Measurements from ENCODE around the gene WWC1. TPM values are rescaled to one million over a fixed set of nuclear protein-coding genes. Genes with fewer than 3 reads are reported as not detected.

WWC1 gene
- total RNA-seq, 2 donors from 2014 or later = 2.7 to 8.1 TPM

DNA sequence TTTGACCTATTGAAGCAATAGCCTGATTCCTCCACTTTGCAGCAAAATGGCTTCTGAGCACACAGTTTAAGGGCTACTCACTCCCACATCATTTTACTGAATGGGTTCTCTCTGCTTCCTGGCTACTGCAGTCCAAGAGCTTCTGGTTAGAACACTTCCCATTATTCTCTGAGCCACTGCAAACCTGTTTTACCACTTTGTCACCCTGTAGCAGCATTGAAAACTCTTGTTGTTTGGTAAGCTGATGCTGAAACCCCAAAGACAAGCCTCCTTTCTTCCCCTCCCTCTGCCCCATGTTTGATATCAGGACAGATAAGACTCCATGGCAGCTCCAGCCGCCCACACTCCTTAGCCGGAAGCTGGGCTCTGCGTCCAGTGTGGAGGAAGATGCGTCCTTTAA is 110.4 kb downstream of the WWC1 start:
- Histone ChIP-seq H3K27me3 (no peaks in the 10 kb centered on the region), H3K27ac (no peak overlapping the region), H3K36me3 (no peaks in the 10 kb centered on the region), H3K4me1 (peaks cover 0 to 8% of the 10 kb centered on the region in 2 donors), H3K4me3 (no peak overlapping the region), H3K9me3 (no peaks in the 10 kb centered on the region)
- TF ChIP-seq, protein P1, sequence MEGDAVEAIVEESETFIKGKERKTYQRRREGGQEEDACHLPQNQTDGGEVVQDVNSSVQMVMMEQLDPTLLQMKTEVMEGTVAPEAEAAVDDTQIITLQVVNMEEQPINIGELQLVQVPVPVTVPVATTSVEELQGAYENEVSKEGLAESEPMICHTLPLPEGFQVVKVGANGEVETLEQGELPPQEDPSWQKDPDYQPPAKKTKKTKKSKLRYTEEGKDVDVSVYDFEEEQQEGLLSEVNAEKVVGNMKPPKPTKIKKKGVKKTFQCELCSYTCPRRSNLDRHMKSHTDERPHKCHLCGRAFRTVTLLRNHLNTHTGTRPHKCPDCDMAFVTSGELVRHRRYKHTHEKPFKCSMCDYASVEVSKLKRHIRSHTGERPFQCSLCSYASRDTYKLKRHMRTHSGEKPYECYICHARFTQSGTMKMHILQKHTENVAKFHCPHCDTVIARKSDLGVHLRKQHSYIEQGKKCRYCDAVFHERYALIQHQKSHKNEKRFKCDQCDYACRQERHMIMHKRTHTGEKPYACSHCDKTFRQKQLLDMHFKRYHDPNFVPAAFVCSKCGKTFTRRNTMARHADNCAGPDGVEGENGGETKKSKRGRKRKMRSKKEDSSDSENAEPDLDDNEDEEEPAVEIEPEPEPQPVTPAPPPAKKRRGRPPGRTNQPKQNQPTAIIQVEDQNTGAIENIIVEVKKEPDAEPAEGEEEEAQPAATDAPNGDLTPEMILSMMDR (IDR thresholded peaks at IDR 0.05) = no peak
- no peak for DNase-seq (ENCODE audit: low spot score)

DNA sequence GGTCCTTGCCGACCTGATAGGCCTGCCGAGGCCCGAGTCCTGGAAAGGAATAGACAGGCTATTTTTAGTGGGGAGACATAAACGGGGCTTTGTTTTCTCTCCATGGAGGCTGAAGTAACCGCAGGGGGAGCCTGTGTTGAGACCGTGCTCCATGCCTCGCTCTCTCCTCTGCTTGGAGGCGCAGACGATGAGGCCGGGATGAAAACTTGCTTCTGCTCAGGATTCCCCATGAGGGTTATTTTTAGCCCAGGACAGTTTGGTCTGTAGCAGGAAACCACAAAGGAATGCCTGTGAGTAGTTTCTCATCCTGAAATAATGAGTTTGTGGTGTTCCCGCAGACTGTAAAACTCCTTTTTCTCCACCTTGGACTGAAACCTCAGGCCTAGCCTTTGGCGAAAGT is 112.9 kb downstream of the WWC1 start:
- Histone ChIP-seq H3K4me3 (no peak overlapping the region), H3K27ac (peak overlapping the region in 1 of 2 donors; percentile 31), H3K36me3 (no peaks in the 10 kb centered on the region), H3K4me1 (peaks cover 0 to 14% of the 10 kb centered on the region in 2 donors), H3K9me3 (no peaks in the 10 kb centered on the region), H3K27me3 (no peaks in the 10 kb centered on the region)
- DNase-seq (ENCODE audit: low spot score) = no peak
- TF ChIP-seq, protein P1 (IDR thresholded peaks at IDR 0.05) = no peak

DNA sequence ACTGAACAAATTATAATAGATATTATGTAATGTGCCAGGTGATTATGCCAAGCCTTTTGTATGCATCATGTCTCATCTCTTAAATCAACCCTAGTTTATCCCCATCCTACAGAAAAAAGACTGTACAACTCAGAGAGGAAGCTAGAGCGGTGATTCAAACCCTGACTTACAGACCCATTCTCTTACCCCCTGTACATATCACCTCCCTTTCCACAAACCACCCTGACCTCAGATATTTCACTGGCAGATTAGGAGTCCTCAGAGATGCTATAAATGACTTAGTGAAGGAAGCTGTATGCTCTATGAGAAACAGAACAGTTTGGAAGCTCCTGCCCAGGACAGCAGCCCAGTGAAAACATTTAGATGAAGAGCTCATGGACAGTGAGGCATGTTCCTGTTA is 115.8 kb downstream of the WWC1 start:
- no peak for DNase-seq (ENCODE audit: low spot score)
- TF ChIP-seq, protein P1 (IDR thresholded peaks at IDR 0.05) = no peak
- H3K4me1 ChIP-seq = peaks cover 0 to 20% of the 10 kb centered on the region in 2 donors
- no peak overlapping the region for H3K4me3 ChIP-seq
- no peaks in the 10 kb centered on the region for H3K36me3 ChIP-seq
- H3K27me3 ChIP-seq = no peaks in the 10 kb centered on the region
- no peaks in the 10 kb centered on the region for H3K9me3 ChIP-seq
- H3K27ac ChIP-seq = no peak overlapping the region

DNA sequence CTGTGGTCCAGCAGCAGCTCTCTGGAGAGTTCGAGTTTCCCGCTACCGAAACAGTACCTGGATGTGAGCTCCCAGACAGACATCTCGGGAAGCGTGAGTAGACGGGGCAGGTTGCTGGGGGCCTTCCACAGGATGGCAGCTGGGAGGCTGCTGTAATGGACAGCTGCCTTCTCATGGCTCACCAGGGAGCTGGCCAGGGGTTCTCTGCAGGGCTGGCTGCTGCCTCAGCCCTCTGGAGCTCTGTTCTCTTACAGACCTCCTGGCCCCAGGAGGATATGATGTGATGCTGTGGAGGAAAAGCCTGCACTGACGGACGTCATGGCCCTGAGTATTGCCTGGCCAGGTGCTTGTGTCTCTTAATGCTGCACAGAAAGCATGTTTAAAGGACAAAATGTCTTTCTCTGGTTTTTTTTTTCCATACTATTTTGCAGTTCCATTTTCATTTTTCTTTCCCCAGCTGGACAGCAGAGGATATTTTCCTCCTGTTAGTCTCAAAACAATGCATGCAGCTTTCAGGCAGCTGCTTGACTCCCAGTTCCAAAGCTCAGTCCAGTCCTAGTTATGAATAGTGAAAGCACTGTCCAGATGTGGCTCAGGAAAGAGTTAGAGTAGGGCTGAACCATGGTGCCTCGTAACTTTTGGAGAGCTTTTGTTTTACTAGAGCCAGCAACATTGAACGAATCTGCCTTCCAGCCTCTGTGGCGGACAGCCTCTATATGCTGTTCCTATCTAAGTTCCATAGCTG is 117.3 kb downstream of the WWC1 start:
- DNase-seq (ENCODE audit: low spot score) = no peak
- Histone ChIP-seq H3K9me3 (no peaks in the 10 kb centered on the region), H3K36me3 (no peaks in the 10 kb centered on the region), H3K27me3 (no peaks in the 10 kb centered on the region), H3K27ac (no peak overlapping the region), H3K4me3 (no peak overlapping the region), H3K4me1 (peaks cover 0 to 20% of the 10 kb centered on the region in 2 donors)
- TF ChIP-seq, protein P1 (IDR thresholded peaks at IDR 0.05) = no peak

DNA sequence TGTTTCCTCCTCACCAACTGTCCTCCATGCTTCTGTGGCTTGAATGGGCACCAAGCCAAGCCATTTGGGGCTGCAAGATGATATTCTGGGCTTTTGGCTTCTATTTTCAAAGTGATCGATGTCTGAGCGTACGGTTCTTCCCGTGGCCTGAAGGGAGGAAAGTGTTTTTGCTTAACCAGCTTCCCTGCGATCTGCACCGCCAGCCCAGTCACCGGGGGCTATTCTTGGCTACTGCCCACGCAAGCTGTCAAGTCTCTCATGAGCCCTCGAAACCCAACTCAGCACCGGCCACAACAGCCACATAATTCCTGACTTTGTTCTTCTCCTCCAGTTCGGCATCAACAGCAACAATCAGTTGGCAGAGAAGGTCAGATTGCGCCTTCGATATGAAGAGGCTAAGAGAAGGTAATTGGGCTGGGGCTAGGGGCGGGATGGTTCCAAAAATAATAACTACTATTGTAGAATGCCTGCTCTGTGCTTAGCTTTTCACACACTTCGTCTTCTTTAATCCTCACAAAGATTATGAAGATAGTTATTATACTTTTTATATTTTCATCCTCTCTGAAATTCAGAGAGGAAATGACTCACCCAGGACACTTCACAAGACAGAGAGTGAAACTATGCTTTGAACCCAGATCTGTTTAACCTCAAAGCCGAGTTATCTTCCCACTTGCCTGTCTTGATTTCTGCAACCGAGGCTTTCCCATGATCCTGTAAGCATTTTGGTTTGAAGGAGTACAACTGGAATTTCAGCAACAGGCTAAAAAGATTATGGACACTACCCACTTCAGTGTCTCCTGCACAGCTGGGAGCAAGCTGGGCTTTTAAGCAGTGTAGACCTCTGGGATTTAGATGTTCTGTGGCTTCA is 118.4 kb downstream of the WWC1 start:
- Histone ChIP-seq H3K4me3 (no peak overlapping the region), H3K9me3 (no peaks in the 10 kb centered on the region), H3K4me1 (peaks cover 0 to 12% of the 10 kb centered on the region in 2 donors), H3K36me3 (no peaks in the 10 kb centered on the region), H3K27me3 (no peaks in the 10 kb centered on the region), H3K27ac (no peak overlapping the region)
- TF ChIP-seq, protein P1 (IDR thresholded peaks at IDR 0.05) = no peak
- no peak for DNase-seq (ENCODE audit: low spot score)

Data from right atrium auricular region (tissue), 2 donors.